ENCODE results near the gene LRRC14B. TPM values are rescaled to one million over a fixed set of nuclear protein-coding genes. Genes with fewer than 3 reads are reported as not detected.

LRRC14B gene
- total RNA-seq, 2 donors from 2014 or later, result not detected

DNA sequence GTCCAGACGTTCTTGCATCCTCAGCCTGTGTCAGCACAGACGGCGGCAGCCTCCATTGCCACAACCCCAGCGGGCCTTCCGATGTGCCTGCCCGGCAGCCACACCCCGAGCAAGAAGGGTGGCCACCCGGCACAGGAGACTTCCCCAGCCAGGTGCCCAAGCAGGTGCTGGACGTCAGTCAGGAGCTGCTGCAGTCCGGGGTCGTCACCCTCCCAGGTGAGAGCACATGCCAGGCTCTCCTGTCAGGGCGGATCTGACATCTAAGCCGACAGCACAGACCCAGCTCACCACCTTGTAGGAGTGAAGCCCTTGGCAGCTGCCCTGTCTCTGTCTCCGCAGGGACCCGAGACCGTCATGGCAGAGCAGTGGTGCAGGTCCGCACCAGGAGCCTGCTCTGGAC is 48.3 kb upstream of the LRRC14B start:
- H3K27ac ChIP-seq (ENCODE audit: low read depth, low read length), result no peak overlapping the region
- Mint-ChIP-seq H3K4me3 (no peak overlapping the region), H3K36me3 (ENCODE audit: low read depth) (peaks cover 51% of the 10 kb centered on the region), H3K27ac (no peak overlapping the region), H3K4me1 (peaks cover 10% of the 10 kb centered on the region), H3K27me3 (ENCODE audit: insufficient read depth) (no peaks in the 10 kb centered on the region), H3K9me3 (peaks cover 18% of the 10 kb centered on the region)
- H3K36me3 ChIP-seq (ENCODE audit: control insufficient read depth, insufficient read depth, low read length), result peaks cover 6% of the 10 kb centered on the region
- H3K27me3 ChIP-seq (ENCODE audit: control insufficient read depth, insufficient read depth, low read length, poor library complexity, severe bottlenecking), result no peaks in the 10 kb centered on the region
- H3K9ac ChIP-seq (ENCODE audit: extremely low read depth, low read length, poor library complexity, severe bottlenecking), result no peak overlapping the region
- TF ChIP-seq, protein P1, sequence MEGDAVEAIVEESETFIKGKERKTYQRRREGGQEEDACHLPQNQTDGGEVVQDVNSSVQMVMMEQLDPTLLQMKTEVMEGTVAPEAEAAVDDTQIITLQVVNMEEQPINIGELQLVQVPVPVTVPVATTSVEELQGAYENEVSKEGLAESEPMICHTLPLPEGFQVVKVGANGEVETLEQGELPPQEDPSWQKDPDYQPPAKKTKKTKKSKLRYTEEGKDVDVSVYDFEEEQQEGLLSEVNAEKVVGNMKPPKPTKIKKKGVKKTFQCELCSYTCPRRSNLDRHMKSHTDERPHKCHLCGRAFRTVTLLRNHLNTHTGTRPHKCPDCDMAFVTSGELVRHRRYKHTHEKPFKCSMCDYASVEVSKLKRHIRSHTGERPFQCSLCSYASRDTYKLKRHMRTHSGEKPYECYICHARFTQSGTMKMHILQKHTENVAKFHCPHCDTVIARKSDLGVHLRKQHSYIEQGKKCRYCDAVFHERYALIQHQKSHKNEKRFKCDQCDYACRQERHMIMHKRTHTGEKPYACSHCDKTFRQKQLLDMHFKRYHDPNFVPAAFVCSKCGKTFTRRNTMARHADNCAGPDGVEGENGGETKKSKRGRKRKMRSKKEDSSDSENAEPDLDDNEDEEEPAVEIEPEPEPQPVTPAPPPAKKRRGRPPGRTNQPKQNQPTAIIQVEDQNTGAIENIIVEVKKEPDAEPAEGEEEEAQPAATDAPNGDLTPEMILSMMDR (conservative IDR thresholded peaks at IDR 0.05), result no peak
- DNase-seq, result no peak
- peaks cover 13% of the 10 kb centered on the region for H3K9me3 ChIP-seq (ENCODE audit: control insufficient read depth, low read length)
- H3K4me1 ChIP-seq (ENCODE audit: control insufficient read depth, insufficient read depth, low read length), result no peaks in the 10 kb centered on the region
- no peak overlapping the region for H3K4me3 ChIP-seq (ENCODE audit: low read length)
- WGBS, 2 experiments (ENCODE audit: insufficient coverage in 1 of 2, insufficient read length in 1 of 2), result 82 to 85% methylated on average over 11 to 17 of the region's 17 CpGs

DNA sequence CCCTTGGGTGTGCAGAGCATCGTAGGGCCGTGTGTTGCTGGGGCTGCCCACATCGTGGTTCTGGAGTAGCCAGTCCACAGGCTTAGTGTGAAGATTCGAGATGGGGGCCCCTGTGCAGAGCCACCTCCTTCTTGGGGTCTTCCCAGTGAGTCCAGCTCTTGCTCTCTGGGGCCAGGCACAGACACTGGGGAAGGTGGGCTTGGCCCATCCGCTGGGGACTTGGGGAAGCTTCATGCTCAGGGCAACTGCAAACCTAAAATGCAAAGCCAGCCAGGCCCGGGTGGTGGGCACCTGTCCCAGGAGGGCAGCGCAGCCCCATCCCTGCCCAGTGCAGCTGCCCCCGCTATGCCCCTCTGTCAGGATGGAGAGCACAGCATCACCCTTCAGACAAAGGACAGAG is 46.4 kb upstream of the LRRC14B start:
- 96 to 100% methylated on average over 6 to 8 of the region's 8 CpGs for WGBS, 2 experiments (ENCODE audit: insufficient coverage in 1 of 2, insufficient read length in 1 of 2)
- TF ChIP-seq, protein P1 (conservative IDR thresholded peaks at IDR 0.05), result no peak
- H3K27ac Mint-ChIP-seq, result no peak overlapping the region
- no peak overlapping the region for H3K9ac ChIP-seq (ENCODE audit: extremely low read depth, low read length, poor library complexity, severe bottlenecking)
- H3K27me3 ChIP-seq (ENCODE audit: control insufficient read depth, insufficient read depth, low read length, poor library complexity, severe bottlenecking), result no peaks in the 10 kb centered on the region
- H3K36me3 Mint-ChIP-seq (ENCODE audit: low read depth), result peaks cover 64% of the 10 kb centered on the region
- H3K9me3 ChIP-seq (ENCODE audit: control insufficient read depth, low read length), result peaks cover 15% of the 10 kb centered on the region
- no peak overlapping the region for H3K4me3 Mint-ChIP-seq
- H3K27me3 Mint-ChIP-seq (ENCODE audit: insufficient read depth), result no peaks in the 10 kb centered on the region
- H3K4me3 ChIP-seq (ENCODE audit: low read length), result no peak overlapping the region
- peaks cover 6% of the 10 kb centered on the region for H3K36me3 ChIP-seq (ENCODE audit: control insufficient read depth, insufficient read depth, low read length)
- no peaks in the 10 kb centered on the region for H3K4me1 Mint-ChIP-seq
- H3K4me1 ChIP-seq (ENCODE audit: control insufficient read depth, insufficient read depth, low read length), result no peaks in the 10 kb centered on the region
- DNase-seq, result no peak
- H3K27ac ChIP-seq (ENCODE audit: low read depth, low read length), result no peak overlapping the region
- peaks cover 30% of the 10 kb centered on the region for H3K9me3 Mint-ChIP-seq

DNA sequence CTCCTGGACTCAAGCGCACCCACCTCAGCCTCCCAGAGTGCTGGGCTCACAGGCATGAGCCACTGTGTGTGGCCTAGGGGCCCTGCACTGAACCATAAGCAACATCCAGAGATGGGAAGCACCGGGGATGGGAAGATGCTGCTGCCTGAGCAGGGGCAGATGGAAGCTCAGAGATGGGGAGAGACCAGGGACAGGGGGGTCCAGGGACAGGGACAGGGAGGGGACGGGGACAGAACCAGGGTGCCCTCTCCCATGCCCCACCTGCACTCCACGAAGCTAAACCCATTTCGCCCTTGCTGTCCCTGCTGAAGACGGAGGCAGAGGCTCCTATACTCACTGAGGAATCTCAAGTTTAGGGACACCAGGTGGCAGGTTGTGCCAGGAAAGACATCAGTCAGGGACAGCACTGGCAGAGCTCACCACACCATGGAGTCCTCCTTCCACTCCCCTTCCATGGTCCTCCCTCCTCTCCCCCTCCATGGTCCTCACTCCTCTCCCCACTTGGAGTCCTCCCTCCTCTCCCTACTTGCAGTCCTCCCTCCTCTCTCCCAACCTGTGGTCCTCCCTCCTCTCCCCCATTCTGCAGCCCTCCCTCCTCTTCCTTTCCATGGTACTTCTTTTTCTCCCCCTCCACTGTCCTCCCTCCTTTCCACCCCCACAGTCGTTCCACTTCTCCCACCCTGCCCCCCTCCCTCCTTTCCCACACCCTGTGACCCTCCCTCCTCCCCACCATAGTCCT is 45.5 kb upstream of the LRRC14B start:
- H3K36me3 ChIP-seq (ENCODE audit: control insufficient read depth, insufficient read depth, low read length), result peaks cover 6% of the 10 kb centered on the region
- Mint-ChIP-seq H3K4me3 (no peak overlapping the region), H3K27ac (no peak overlapping the region), H3K4me1 (no peaks in the 10 kb centered on the region), H3K27me3 (ENCODE audit: insufficient read depth) (no peaks in the 10 kb centered on the region), H3K9me3 (peaks cover 30% of the 10 kb centered on the region), H3K36me3 (ENCODE audit: low read depth) (peaks cover 64% of the 10 kb centered on the region)
- WGBS, 2 experiments (ENCODE audit: insufficient coverage in 1 of 2, insufficient read length in 1 of 2), result 57 to 68% methylated on average over 5 to 7 of the region's 7 CpGs
- H3K27me3 ChIP-seq (ENCODE audit: control insufficient read depth, insufficient read depth, low read length, poor library complexity, severe bottlenecking), result no peaks in the 10 kb centered on the region
- TF ChIP-seq, protein P1 (conservative IDR thresholded peaks at IDR 0.05), result no peak
- H3K27ac ChIP-seq (ENCODE audit: low read depth, low read length), result no peak overlapping the region
- no peak overlapping the region for H3K9ac ChIP-seq (ENCODE audit: extremely low read depth, low read length, poor library complexity, severe bottlenecking)
- H3K4me3 ChIP-seq (ENCODE audit: low read length), result no peak overlapping the region
- no peaks in the 10 kb centered on the region for H3K4me1 ChIP-seq (ENCODE audit: control insufficient read depth, insufficient read depth, low read length)
- peaks cover 15% of the 10 kb centered on the region for H3K9me3 ChIP-seq (ENCODE audit: control insufficient read depth, low read length)
- no peak for DNase-seq
